B cell (primary cell): Measurements from ENCODE around the gene COL1A1.

Experiments used
- EZH2 ChIP-seq: IDR thresholded peaks from 2 replicates; pipeline ENCODE4 v1.6.1; 2012; ENCODE audit warnings: borderline replicate concordance, low read depth, mild to moderate bottlenecking, moderate library complexity, low read length; ENCODE audit not compliant: insufficient read depth, poor library complexity, severe bottlenecking
- TF ChIP-seq, protein P1 (sequence below): fragments of 200-600 bp; IDR thresholded peaks from one replicate; pipeline ENCODE4 v1.8.0; 2022; ENCODE audit warnings: antibody characterized with exemption, mild to moderate bottlenecking

DNA sequence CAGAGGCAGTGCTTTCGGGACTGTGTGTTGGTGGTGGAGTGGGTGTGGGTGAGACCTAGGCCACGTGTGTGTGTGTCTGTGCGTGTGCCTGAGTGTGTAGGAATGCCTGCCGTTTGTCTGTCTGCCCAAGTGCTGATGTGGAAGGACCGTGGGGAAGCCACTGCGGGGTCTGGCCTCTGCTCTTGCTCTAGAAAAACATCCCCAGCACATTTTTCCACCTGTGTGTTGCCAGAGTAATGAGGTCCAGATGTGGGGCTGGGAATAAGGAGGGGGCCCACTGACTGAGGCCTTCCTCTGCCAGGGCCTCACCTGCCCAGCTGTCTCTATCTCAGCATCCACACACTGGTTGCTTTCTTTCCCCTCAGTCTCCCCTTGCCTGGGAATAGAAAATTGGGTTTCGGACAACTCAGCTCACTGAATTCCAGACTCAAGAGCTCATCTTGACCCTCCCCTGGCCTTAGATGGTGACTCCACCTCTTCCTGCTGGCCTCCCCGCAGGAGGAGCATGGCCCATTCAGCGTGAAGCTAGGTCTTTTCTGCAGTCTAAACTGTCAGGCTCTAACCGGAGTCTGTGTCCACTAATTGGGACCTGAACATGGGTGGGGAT lies 28.0 kb downstream of the COL1A1 start:
- TF ChIP-seq, protein P1, sequence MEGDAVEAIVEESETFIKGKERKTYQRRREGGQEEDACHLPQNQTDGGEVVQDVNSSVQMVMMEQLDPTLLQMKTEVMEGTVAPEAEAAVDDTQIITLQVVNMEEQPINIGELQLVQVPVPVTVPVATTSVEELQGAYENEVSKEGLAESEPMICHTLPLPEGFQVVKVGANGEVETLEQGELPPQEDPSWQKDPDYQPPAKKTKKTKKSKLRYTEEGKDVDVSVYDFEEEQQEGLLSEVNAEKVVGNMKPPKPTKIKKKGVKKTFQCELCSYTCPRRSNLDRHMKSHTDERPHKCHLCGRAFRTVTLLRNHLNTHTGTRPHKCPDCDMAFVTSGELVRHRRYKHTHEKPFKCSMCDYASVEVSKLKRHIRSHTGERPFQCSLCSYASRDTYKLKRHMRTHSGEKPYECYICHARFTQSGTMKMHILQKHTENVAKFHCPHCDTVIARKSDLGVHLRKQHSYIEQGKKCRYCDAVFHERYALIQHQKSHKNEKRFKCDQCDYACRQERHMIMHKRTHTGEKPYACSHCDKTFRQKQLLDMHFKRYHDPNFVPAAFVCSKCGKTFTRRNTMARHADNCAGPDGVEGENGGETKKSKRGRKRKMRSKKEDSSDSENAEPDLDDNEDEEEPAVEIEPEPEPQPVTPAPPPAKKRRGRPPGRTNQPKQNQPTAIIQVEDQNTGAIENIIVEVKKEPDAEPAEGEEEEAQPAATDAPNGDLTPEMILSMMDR: no peak
- no peak for TF ChIP-seq EZH2
